Activated T-cell treated with anti-CD3 and anti-CD28 coated beads, Interleukin-2, amount 50 U/mL, for 1 hour (primary cell): ENCODE results near the gene UBE2Z.
"Not testable (repeated sequence)": the region's sequence is repeated elsewhere in the genome, so short reads cannot be mapped to it uniquely, and the experiment has no call there.

Experiments
- DNase-seq: peaks from one replicate; pipeline ENCODE4 v3.0.0-alpha.2; 2020

The UBE2Z gene

GRCh38 chr17:48908047-48908843 lies at the start of gene UBE2Z:
TSS of gene UBE2Z (plus strand) at chr17:48908407. CDS start at chr17:48908504, 97 bp downstream.
- peak; percentile 93 for DNase-seq

- no peak for DNase-seq
Observed at GRCh38 chr17:48860034-48860433, 48.2 kb upstream of the UBE2Z start.

GRCh38 chr17:48860456-48860855 lies 47.8 kb upstream of the UBE2Z start:
- no peak for DNase-seq

GRCh38 chr17:48868916-48869500 lies 39.2 kb upstream of the UBE2Z start:
- DNase-seq: no peak

- no peak for DNase-seq
Observed at GRCh38 chr17:48869821-48870318, 38.3 kb upstream of the UBE2Z start.

GRCh38 chr17:48871035-48871550 lies 37.1 kb upstream of the UBE2Z start:
- no peak for DNase-seq

GRCh38 chr17:48871551-48872351 lies 36.5 kb upstream of the UBE2Z start:
- DNase-seq: no peak

GRCh38 chr17:48872409-48872808 lies 35.8 kb upstream of the UBE2Z start:
- DNase-seq: not testable (repeated sequence)

GRCh38 chr17:48873209-48873608 lies 35.0 kb upstream of the UBE2Z start:
- DNase-seq: no peak

GRCh38 chr17:48873696-48874443 lies 34.3 kb upstream of the UBE2Z start:
- DNase-seq: no peak

GRCh38 chr17:48878920-48879898 lies 29.0 kb upstream of the UBE2Z start:
- peak; percentile 40 for DNase-seq

GRCh38 chr17:48882272-48882671 lies 25.9 kb upstream of the UBE2Z start:
- DNase-seq: no peak

GRCh38 chr17:48883171-48883570 lies 25.0 kb upstream of the UBE2Z start:
- DNase-seq: no peak

- no peak for DNase-seq
Observed at GRCh38 chr17:48890086-48890485, 18.1 kb upstream of the UBE2Z start.

- DNase-seq: no peak
Observed at GRCh38 chr17:48892940-48893645, 15.1 kb upstream of the UBE2Z start.

GRCh38 chr17:48893646-48894508 lies 14.3 kb upstream of the UBE2Z start:
- DNase-seq: no peak

GRCh38 chr17:48894886-48895285 lies 13.3 kb upstream of the UBE2Z start:
- DNase-seq: no peak

- DNase-seq: no peak
Observed at GRCh38 chr17:48901241-48901640, 7.0 kb upstream of the UBE2Z start.

- no peak for DNase-seq
Observed at GRCh38 chr17:48903401-48903800, 4.8 kb upstream of the UBE2Z start.

GRCh38 chr17:48904428-48904827 lies 3.8 kb upstream of the UBE2Z start:
- DNase-seq: no peak
